Activated CD8-positive, alpha-beta memory T cell treated with anti-CD3 and anti-CD28 coated beads, Interleukin-2, amount 50 U/mL, for 24 hours (primary cell): ENCODE results near the gene RAI14.
"Not testable (repeated sequence)": the region's sequence is repeated elsewhere in the genome, so short reads cannot be mapped to it uniquely, and the experiment has no call there.

Experiments
- DNase-seq: peaks from one replicate; pipeline ENCODE4 v3.0.0-alpha.2; 2020; ENCODE audit errors: extremely low read depth

The RAI14 gene

GRCh38 chr5:34770486-34770885 lies 114.4 kb downstream of the RAI14 start:
- no peak for DNase-seq

GRCh38 chr5:34771076-34771475 lies 114.9 kb downstream of the RAI14 start:
- no peak for DNase-seq

- no peak for DNase-seq
These were observed 116.4 kb downstream of the RAI14 start for GRCh38 chr5:34772267-34773098.

- DNase-seq, result no peak
These were observed 118.0 kb downstream of the RAI14 start for GRCh38 chr5:34774139-34774538.

GRCh38 chr5:34774678-34775077 lies 118.5 kb downstream of the RAI14 start:
- DNase-seq, result not testable (repeated sequence)

DNA sequence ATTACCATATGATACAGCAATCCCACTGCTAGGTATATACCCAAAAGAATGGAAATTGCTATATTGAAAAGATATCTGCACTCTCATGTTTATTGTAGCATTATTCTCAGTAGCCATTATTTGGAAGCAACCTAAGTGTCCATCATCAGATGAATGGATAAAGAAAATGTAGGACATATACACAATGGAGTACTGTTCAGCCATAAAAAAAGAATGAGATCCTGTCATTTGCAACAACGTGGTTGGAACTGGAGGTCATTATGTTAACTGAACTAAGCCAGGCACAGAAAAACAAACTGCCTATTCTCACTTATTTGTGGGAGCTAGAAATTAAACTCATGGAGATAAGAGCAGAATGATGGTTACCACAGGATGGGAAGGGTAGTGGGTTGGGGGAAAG lies 119.8 kb downstream of the RAI14 start:
- no peak for DNase-seq

DNA sequence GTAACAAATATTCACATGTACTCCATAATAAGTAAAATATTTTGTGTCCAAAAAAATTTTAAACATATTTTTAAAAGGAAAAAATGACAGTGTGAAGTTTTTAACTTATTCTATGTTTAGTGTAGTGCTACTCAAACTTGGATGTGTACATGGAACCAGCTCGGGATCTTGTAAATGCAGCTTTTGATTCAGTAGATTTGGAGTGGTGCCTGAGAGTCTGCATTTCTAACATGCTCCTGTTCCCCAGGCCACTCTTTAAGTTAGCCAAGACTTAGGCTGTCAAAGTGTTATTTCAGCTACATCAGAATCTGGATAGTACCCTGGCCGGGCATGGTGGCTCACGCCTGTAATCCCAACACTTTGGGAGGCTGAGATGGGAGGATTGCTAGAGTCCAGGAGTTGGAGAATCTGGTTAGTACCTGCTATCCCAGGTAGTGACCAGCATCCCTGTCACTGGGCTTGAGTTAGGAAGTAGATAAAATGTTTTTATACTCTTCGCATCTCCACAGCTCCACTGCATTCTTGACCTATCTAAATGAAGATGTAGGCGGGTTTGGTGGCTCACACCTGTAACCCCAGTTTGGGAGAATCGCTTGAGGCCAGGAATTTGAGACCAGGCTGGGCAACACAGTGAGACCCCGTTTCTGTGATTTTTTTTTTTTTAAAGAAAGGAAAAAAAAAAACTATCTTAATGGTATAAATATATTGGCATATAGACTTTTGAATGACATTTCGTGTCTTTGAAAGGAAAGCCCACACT lies 122.1 kb downstream of the RAI14 start:
- no peak for DNase-seq

- DNase-seq, result not testable (repeated sequence)
These were observed 127.8 kb downstream of the RAI14 start for GRCh38 chr5:34783892-34784291.

DNA sequence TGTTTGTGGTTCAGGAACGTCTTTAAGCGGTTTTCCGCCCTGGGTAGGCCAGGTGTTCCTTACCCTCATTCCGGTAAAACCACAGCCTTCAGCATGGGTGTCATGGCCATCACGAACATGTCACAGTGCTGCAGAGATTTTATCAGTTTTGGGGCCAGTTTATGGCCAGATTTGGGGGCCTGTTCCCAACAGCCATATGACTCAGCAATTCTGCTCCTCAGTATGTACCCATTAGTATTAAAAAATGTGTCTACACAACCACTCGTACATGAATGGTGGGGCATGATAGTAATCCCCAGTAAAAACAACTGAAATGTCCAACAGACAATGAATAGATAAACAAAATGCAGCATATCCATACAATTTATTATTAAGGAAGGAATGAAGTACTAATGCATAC lies 130.9 kb downstream of the RAI14 start:
- DNase-seq, result no peak

DNA sequence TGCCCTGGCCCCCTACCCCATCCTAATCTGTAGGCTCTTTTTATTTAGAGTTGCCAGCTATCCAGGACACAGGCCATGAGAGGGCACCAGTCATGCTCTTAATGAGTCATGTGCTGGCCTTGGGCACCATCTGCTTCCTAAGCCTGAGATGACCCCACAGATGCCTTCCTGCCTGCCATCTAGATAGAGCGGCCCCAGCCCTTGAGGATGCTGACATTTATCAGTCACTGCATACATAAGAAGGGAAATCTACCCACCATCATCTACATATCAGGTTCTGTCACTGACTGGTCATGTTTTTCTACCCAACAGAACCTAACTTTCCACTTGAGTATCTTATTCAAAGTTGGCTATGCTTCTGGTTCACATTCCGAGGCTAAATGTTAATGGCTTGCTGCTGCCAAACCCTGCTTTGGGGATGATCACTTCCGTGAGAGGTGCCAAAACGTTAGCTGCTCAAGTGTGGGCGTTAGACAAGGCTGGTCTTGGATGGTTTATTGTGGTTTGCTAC lies 132.9 kb downstream of the RAI14 start:
- DNase-seq, result no peak

- no peak for DNase-seq
These were observed 133.5 kb downstream of the RAI14 start for GRCh38 chr5:34789639-34790038.

DNA sequence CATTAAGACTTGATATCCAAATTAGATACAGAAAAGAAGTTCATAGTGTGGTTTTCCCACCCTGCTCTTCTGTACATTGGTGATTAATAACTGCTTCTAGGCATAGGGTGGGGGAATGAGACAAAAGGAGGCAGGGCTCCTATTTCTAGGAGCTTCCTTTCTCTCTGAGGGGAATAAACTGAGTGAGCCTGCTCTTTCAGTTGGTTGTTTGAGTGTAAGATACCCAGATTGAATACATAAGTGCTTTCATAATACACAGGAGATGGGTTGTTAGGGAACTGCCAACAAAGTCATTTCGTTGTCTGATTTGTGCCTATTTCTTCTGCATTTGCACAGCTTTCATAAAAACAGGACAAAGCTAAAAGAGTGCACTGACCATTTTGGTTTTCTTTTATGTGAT lies 133.9 kb downstream of the RAI14 start:
- DNase-seq, result no peak

DNA sequence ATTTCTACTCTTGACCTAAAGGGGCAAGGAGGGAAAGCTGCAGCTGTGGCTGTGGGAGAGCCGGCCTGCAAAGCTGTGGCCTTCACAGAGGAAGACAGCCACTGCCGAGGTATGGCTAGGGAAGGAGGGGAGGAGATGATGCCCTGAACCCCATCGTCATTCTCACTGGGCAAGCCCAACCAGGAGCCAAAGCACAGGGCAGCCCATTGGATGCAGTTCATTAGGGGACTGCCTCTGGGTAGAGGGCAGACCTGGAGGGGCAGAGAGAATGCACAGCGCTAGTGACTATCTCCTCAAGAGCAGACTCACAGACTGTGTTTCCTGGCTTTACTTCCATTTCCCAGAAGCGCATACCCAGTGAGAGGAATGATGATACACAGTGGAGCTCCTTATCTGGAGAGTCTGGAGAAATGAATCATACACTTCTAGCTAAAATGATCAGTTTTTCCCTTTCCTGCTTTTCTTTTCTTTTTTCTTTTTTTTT lies 135.7 kb downstream of the RAI14 start:
- DNase-seq, result no peak

DNA sequence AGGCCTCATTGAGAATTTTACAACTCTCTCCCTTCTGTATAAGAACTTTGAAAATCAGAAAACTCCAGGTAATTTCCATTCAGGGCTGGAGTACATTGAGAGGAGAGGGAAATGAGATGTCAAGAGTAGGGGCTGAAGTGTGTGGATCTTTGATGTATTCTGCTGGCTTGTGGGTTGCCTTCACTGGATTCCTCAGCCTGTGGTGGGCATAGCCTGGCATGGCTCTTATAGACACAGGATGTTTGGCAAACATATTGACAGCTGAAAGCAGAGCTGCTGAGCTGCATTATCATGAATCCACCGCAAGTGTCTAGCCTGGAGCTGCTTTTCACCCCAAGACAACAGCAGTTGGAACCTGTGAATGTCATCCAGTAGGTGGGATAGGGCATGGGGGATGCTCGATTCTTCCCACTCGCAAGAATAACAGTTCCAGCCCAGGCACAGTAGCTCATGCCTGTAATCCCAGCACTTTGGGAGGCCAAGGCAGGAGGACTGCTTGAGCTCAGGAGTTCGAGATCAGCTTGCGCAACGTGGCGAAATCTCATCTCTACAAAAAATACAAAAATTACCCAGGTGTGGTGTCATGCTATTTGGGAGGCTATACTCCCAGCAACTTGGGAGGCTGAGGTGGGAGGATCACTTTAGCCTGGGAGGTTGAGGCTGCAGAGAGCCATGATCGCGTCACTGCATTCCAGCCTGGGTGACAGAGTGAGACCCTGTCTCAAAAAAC lies 146.9 kb downstream of the RAI14 start:
- DNase-seq, result no peak

DNA sequence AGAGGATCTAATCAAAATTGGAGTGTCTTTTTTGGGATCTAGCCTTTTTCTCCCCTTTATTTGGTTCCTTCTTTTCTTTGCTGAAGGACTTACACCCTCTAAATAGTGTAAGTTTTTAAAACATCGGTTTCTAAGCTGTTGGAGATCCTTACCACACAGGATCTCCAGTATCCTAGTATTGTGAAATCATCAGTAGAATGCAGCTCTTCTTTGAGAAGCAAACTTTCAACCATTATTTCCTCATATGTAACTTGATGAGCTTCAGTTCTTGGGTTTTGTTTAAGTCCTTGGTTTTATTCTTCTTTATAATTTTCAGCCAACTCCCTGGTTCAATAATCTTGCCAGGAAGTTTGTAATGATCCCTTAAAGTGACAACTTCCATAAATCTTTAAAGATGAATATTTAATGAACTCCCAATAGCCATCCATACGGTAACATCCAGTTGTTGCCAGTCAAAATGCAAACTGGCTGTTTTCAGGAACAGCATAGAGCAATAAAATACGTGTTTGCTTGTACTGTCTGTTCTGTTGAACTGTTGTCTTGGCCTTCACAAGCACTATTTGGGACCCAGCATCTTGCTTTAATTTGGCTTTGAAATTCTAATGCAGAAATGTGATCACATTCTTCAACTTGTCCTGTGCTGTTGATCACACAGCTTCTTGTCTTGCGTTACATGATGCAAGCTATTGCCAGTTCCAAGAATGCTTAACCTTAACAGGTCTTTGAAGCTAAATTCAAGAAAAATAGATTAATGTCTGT lies 148.0 kb downstream of the RAI14 start:
- DNase-seq, result no peak

DNA sequence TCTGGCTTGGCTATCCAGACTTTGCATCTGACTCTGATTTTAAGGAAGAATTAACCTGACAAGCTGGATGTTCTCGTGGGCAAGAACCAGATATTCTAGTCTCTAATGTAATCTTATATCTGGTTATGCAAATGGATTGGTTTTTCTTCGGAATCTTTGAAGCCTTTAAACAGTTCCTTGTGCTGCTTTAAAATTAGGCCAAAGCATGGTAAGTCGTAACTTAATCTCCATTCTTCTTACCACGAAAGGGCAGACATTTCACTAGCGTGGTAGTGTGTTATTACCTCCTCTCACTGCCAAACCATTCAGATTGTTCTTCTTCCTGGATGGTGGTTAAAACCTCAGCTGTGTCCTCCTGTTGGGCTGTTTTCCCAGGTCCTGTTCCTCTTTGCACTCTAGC lies 148.8 kb downstream of the RAI14 start:
- DNase-seq, result no peak

DNA sequence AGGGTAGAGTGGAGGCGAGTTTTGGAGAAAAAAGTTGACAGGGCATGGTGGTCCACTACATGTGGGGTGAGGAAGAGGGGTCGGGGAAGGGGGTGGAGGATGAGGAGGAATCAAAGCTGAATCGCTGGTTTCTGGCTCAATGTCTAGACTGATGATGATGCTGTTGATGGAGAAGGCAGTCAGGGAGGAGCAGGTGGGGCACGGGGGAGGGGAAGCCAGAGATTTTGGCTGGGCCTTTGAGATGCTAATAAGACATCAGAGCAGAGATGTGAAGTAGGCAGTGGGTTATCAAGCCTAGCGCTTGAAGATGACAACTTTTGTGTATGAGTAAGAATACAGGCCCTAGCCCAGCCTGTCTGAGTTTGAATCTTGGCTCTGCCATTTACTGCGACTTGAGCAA lies 150.4 kb downstream of the RAI14 start:
- no peak for DNase-seq

DNA sequence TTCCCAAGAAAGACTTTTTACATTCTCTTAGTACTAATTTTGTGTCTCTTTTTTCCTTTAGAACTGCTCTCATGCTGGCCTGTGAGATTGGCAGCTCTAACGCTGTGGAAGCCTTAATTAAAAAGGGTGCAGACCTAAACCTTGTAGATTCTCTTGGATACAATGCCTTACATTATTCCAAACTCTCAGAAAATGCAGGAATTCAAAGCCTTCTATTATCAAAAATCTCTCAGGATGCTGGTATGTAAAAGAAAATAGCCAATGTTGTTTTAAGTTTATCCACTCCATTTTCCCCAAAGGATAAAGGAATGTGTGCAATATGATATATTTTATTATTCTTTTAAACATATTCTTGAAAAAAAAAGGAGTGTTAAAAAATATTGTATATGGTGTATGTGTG lies 155.6 kb downstream of the RAI14 start:
- no peak for DNase-seq

DNA sequence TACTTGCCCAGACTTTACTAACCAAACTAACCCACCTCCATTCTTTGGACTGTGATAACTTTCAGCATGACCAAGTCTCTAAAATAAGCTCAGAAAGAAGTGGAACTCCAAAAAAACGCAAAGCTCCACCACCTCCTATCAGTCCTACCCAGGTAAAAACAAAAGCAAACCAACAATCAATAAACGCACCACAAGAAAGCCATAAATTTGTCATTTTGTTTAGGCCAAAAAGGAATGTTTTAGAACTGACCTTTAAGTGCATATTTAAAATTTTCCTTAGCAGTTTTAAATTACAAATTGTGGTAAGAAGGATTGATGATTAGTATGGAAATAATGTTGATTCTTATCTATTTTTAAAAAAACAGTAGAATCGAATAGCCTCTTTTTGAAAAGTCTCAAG lies 157.4 kb downstream of the RAI14 start:
- no peak for DNase-seq

GRCh38 chr5:34817558-34818351 lies 161.6 kb downstream of the RAI14 start:
- no peak for DNase-seq

DNA sequence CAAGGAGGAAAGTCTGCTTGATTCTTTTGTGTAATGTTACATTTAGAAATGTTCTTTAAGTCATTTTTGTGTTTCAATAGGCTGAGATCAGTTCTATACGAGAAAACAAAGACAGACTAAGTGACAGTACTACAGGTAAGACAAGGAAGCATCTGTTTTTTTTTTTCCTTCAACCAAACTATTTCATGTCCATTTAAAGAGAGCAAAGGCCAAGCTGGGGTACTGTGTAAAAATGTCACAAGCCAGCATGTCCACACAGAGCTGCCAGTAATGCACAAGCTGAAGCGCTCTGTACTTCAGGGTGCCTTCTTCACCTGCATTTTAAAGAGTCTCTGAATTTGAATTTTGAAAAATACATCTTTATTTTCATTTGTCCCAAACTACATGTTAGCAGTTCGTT lies 162.6 kb downstream of the RAI14 start:
- no peak for DNase-seq
